GM23248 (cell line): ENCODE data around the gene HDAC10.

Experiments used
- EZH2 ChIP-seq: fragments of 200-600 bp; sonication (generic); IDR thresholded peaks from 2 replicates; pipeline ENCODE4 v1.6.1; 2018; ENCODE audit warnings: antibody characterized with exemption, mild to moderate bottlenecking; ENCODE audit not compliant: insufficient read depth, poor library complexity, severe bottlenecking
- EZH2phosphoT487 ChIP-seq: fragments of 200-600 bp; sonication (generic); IDR thresholded peaks from 2 replicates; pipeline ENCODE4 v1.6.1; 2018; ENCODE audit warnings: antibody characterized with exemption, moderate library complexity, mild to moderate bottlenecking, low read depth; ENCODE audit not compliant: insufficient read depth

GRCh38 chr22:50224071-50224470 is 27.0 kb downstream of the HDAC10 start:
- no peak for TF ChIP-seq EZH2
- no peak for TF ChIP-seq EZH2phosphoT487
